SU-DHL-6 (cell line): ENCODE measurements around the gene RPL22.

Source experiments
- CTCF ChIP-seq: fragments of 200-600 bp; sonication (generic); IDR thresholded peaks from one replicate; pipeline ENCODE4 v1.5.1; 2017; ENCODE audit warnings: antibody characterized with exemption, mild to moderate bottlenecking, low read length, moderate library complexity; ENCODE audit not compliant: insufficient read depth, poor library complexity, severe bottlenecking
- EZH2phosphoT487 ChIP-seq: fragments of 200-600 bp; sonication (generic), shearing (Covaris generic); conservative IDR thresholded peaks from 2 replicates; pipeline ENCODE4 v1.6.1; 2018; ENCODE audit warnings: mild to moderate bottlenecking, antibody characterized with exemption, low read length, moderate library complexity, mixed read lengths

- TF ChIP-seq CTCF (no peak), EZH2phosphoT487 (no peak)
Measured at GRCh38 chr1:6143395-6143794, 56.0 kb downstream of the RPL22 start.
